RWPE1 (cell line): ENCODE data around the gene ELK3.
A peak's percentile ranks its signal among the peaks of the same experiment; 100 is the strongest.

Experiments used
- CTCF ChIA-PET: fragments of 350-600 bp; sonication (Branson Sonifier 250); formaldehyde crosslinking; extraction: SDS; loops from one replicate; lab custom pipeline; 2021; lab: Yijun Ruan, JAX
- POLR2A ChIA-PET: fragments of 400-600 bp; formaldehyde crosslinking; extraction: SDS; loops from one replicate; lab custom pipeline; 2020; ENCODE audit warnings: antibody characterized with exemption; ENCODE audit not compliant: low non-redundant PET; lab: Yijun Ruan, JAX
- DNase-seq: peaks from one replicate; pipeline ENCODE4 v3.0.0; 2012; ENCODE audit warnings: low spot score
- H3K27ac ChIP-seq: fragments of 450-650 bp; 2 replicates; pipeline ENCODE4 v1.5.1; 2017
- TF ChIP-seq, protein P1 (sequence below): fragments of 450-650 bp; conservative IDR thresholded peaks from 2 replicates; pipeline ENCODE4 v1.5.1; 2017; ENCODE audit warnings: low read depth, mild to moderate bottlenecking

Gene ELK3

DNA sequence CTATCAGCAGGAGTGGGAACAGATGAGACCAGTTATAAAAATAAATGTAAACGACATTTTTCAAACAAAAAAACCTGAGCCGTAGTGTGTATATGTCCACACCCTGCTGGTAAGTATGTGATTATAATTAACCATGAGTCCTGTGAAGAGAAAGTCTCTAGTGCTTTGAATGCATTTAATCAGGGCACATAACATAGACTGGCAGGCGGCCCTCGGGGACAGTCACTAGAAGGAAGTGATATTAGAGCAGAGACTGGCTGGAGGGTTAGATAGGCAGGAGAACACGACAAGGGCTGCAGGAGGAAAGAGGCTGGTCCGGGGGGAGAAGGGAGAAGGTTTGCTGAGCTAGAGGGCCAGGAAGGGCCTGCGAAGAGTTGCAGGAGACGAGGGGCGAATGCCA is 23.8 kb upstream of the ELK3 start:
- TF ChIP-seq, protein P1, sequence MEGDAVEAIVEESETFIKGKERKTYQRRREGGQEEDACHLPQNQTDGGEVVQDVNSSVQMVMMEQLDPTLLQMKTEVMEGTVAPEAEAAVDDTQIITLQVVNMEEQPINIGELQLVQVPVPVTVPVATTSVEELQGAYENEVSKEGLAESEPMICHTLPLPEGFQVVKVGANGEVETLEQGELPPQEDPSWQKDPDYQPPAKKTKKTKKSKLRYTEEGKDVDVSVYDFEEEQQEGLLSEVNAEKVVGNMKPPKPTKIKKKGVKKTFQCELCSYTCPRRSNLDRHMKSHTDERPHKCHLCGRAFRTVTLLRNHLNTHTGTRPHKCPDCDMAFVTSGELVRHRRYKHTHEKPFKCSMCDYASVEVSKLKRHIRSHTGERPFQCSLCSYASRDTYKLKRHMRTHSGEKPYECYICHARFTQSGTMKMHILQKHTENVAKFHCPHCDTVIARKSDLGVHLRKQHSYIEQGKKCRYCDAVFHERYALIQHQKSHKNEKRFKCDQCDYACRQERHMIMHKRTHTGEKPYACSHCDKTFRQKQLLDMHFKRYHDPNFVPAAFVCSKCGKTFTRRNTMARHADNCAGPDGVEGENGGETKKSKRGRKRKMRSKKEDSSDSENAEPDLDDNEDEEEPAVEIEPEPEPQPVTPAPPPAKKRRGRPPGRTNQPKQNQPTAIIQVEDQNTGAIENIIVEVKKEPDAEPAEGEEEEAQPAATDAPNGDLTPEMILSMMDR: no peak
- POLR2A ChIA-PET: no interaction called here
- CTCF ChIA-PET: no interaction called here
- DNase-seq: no peak
- no peak overlapping the region for H3K27ac ChIP-seq

DNA sequence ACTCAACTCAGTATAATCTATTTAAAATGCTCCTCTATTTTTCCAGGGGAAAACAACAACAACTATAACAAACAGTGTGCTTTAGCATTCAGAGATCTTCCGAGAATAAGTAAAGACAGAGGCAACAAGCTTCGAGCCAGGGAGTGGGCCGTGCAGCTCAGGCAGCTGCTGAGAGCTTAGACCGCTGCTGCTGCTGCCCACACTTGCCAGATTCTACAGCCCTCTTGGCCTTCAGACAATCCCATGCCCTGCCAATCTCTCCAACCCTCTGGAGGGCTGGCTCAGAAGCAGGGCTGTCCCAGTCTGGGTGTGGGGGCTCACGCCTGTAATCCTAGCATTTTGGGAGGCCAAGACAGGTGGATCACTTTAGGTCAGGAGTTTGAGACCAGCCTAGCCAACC is 23.4 kb upstream of the ELK3 start:
- ChIA-PET CTCF (no interaction called here), POLR2A (no interaction called here)
- H3K27ac ChIP-seq: no peak overlapping the region
- TF ChIP-seq, protein P1: no peak
- no peak for DNase-seq

DNA sequence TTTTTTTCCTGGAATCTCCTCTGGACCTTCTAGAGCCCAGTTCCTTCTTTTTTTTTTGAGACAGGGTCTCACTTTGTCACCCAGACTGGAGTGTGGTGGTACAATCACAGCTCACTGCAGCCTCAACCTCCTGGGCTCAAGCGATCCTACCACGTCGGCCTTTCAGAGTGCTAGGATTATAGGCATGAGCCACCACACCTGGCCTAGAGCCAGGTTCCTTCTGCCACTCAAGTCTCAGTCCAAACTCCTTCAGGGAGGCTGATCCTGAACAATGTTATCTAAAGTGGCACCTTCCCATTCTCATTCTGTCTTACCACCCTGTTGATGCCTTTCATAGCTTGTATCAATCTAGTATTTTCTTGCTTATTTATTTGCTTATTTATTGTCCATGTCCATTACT is 22.3 kb upstream of the ELK3 start:
- ChIA-PET POLR2A (no interaction called here), CTCF (no interaction called here)
- no peak for DNase-seq
- H3K27ac ChIP-seq: no peak overlapping the region
- TF ChIP-seq, protein P1: no peak

DNA sequence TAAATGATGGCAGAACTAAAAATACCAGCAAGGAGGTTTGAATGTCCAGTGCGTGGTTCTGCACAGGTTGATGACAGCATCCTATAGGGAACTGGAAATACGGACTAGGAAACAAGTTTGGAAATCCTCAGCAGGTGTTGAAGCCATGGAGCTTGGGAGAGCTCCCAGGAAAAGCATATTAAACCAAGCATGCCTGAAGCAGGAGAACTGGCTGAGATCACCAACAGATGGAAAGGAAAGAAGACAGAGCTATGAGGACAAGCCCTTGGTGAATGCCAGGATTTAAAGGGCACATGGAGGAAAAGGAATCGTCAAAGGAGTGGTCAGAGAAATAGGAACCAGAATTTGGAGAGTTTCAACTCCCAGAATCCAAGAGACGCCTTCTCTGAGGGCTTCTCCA is 21.2 kb upstream of the ELK3 start:
- ChIA-PET CTCF (no interaction called here), POLR2A (no interaction called here)
- DNase-seq: no peak
- no peak overlapping the region for H3K27ac ChIP-seq
- TF ChIP-seq, protein P1: no peak

DNA sequence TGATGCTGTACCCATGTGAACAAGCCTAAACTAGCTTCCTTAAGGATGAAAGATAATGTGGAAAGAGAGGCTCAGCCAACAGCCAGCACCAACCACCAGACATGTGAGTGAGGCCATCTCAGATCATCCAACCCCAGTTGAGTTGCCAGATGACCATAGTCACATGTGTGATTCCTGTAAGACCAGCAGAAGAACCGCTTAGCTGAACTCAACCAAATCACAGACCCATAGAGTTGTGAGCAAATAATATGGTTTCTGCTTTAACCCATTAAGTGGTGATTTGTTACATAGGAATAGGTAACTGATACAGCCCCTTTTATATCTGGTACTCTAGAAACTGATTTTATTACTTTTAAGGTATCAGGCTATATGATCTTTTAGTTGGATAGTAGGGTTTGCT is 17.6 kb upstream of the ELK3 start:
- TF ChIP-seq, protein P1: no peak
- DNase-seq: no peak
- POLR2A ChIA-PET: no interaction called here
- no peak overlapping the region for H3K27ac ChIP-seq
- CTCF ChIA-PET: interaction anchor here (0.6 kb wide), 1 partner anchor 236 kb away, joined by 10 read pairs; no protein-coding TSS in a partner anchor

DNA sequence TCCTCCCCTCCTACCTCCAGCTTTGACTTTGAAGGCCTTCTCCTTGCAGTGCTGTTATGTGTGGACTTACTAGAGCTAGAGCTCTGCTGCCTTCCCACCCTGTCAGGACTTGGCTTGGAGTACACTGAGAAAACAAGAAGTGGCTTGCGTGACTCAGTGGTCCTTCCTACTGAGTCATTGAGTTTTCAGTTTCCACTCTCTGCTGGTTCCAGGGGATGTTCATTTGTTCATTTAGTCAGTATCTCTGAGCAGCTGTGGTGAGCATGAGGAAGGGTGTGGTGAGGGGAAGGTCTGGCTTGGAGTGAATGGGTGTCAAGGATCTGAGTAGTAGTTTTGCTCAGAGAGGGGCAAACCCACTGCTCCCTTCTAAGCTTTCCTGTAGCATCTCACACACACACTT is 17.2 kb upstream of the ELK3 start:
- DNase-seq: peak; percentile 55
- TF ChIP-seq, protein P1: no peak
- POLR2A ChIA-PET: no interaction called here
- CTCF ChIA-PET: interaction anchor here (0.6 to 1.0 kb wide), 2 partner anchors 38 to 236 kb away, joined by 3 to 10 read pairs; no protein-coding TSS in a partner anchor
- no peak overlapping the region for H3K27ac ChIP-seq
